ENCODE measurements around the gene RAB43. TPM values are rescaled to one million over a fixed set of nuclear protein-coding genes. Genes with fewer than 3 reads are reported as not detected.

Gene RAB43
- polyA plus RNA-seq, 1 of the 3 experiments (the other 2 are of a cell fraction): 9.5 TPM

DNA sequence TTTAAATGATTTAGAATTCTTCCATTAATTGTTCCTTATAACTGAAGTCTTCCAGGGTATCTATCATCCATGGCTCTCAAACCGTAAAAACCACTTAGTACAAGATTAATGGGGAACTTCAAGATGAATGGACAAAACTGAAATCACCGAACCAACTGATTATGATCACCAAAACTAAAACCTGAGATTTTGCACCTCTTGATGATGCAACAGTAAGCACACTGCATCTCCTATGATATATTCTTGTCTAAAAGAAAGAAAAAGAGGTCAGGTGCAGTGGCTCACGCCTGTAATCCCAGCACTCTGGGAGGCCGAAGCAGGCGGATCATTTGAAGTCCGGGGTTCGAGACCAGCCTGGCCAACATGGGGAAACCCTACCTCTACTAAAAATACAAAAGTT, 42.9 kb upstream of the RAB43 start:
- TF ChIP-seq, protein P1, sequence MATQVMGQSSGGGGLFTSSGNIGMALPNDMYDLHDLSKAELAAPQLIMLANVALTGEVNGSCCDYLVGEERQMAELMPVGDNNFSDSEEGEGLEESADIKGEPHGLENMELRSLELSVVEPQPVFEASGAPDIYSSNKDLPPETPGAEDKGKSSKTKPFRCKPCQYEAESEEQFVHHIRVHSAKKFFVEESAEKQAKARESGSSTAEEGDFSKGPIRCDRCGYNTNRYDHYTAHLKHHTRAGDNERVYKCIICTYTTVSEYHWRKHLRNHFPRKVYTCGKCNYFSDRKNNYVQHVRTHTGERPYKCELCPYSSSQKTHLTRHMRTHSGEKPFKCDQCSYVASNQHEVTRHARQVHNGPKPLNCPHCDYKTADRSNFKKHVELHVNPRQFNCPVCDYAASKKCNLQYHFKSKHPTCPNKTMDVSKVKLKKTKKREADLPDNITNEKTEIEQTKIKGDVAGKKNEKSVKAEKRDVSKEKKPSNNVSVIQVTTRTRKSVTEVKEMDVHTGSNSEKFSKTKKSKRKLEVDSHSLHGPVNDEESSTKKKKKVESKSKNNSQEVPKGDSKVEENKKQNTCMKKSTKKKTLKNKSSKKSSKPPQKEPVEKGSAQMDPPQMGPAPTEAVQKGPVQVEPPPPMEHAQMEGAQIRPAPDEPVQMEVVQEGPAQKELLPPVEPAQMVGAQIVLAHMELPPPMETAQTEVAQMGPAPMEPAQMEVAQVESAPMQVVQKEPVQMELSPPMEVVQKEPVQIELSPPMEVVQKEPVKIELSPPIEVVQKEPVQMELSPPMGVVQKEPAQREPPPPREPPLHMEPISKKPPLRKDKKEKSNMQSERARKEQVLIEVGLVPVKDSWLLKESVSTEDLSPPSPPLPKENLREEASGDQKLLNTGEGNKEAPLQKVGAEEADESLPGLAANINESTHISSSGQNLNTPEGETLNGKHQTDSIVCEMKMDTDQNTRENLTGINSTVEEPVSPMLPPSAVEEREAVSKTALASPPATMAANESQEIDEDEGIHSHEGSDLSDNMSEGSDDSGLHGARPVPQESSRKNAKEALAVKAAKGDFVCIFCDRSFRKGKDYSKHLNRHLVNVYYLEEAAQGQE (IDR thresholded peaks at IDR 0.05; ENCODE audit: low read depth, low read length): no peak
- TF ChIP-seq RFX5 (IDR thresholded peaks at IDR 0.05; ENCODE audit: low read length) (no peak), MEF2A (IDR thresholded peaks at IDR 0.05; ENCODE audit: borderline replicate concordance, low read depth) (no peak), POLR2AphosphoS5 (IDR thresholded peaks at IDR 0.05; ENCODE audit: low read depth, low read length) (no peak), YY1 (IDR thresholded peaks at IDR 0.05; ENCODE audit: low read depth) (no peak), FOXM1 (IDR thresholded peaks at IDR 0.05; ENCODE audit: low read depth) (no peak)
- ChIA-PET CTCF (interaction anchor here (4.0 kb wide), 1 partner anchor 194 kb away, joined by 28 read pairs; no protein-coding TSS in a partner anchor), POLR2A (no interaction called here)
- Histone ChIP-seq H3K9me2 (no peaks in the 10 kb centered on the region), H3F3A (replicated peaks; ENCODE audit: insufficient read depth) (peaks cover 66% of the 10 kb centered on the region), H3K27ac (ENCODE audit: low read depth in 2 of 2, low read length in 1 of 2) (no peak overlapping the region), H3K4me1 (ENCODE audit: control insufficient read depth in 1 of 2, insufficient read depth in 2 of 2, low read depth in 1 of 2, low read length in 1 of 2) (peaks cover 0 to 13% of the 10 kb centered on the region in 2 experiments; a peak in 2 of 4 replicates), H2AFZ (ENCODE audit: low read depth) (no peak overlapping the region), H3K9me3 (no peaks in the 10 kb centered on the region), H3K9ac (no peak overlapping the region), H3K79me2 (ENCODE audit: insufficient read depth) (peaks cover 36% of the 10 kb centered on the region), H3K4me3 (ENCODE audit: low read depth in 2 of 2, low read length in 1 of 2) (no peak overlapping the region), H3K36me3 (replicated peaks in 1 of 2; ENCODE audit: control insufficient read depth in 1 of 2, insufficient read depth in 2 of 2, low read length in 1 of 2) (peaks cover 20 to 34% of the 10 kb centered on the region in 2 experiments), H3K4me2 (no peak overlapping the region), H4K20me1 (ENCODE audit: insufficient read depth) (no peaks in the 10 kb centered on the region), H3K27me3 (ENCODE audit: insufficient read depth) (no peaks in the 10 kb centered on the region)
- 95% methylated on average over 7 of the region's 7 CpGs for WGBS (ENCODE audit: low lambda C conversion rate)
- DNase-seq: no peak

DNA sequence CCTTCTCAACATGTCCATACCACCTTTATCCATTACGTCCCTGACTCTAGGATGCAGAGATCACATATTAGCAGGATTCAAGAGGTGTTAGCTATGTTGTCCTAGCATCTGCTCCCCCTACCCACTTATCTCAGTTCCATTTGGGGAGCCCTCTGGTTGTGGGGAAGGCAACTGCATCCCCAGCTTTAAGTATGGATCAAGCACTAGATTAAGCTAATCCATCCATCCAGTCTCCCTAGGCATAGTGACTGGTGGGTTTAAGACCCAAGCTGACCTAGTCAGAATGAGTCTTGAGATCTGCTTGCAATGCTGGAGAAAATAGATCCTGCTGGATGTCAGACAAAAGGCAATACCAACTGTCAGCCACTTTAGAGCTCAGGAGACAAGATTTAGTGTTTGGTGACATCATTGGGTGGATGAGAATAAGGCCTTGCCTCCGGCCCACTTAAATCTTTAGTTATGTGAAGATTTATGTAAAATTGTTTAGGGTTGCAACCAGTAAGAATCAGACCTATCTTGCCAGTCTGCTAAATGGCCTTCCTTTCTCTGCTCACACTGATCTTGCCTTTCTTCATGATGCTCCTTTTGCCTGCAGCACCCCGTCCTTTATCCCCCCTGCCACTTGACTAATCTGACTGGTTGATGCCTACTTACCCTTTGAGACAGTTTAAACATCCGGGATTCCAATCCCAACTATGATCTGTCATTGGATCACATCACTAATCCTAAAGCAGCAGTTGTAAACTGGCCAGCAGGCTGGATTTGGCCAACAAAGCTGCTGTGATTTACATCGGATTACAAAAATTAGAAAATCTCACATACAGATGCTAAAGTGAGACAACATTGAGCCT, 41.4 kb upstream of the RAB43 start:
- peak overlapping the region; percentile 85; the same call in 1 of the 2 replicates for H3K4me2 ChIP-seq
- WGBS (ENCODE audit: low lambda C conversion rate): 76% methylated on average over 5 of the region's 5 CpGs

More for the DNA sequence above, 41.4 kb upstream of the RAB43 start:
- no peaks in the 10 kb centered on the region for H4K20me1 ChIP-seq (ENCODE audit: insufficient read depth)
- H3K27ac ChIP-seq (ENCODE audit: low read depth in 2 of 2, low read length in 1 of 2): peak overlapping the region; percentile 99 to 100; a peak in 2 of 4 replicates
- POLR2A ChIA-PET: interaction anchor here (1.1 kb wide), 1 partner anchor 153 kb away, joined by 3 read pairs; a partner anchor contains a TSS
- peaks cover 58% of the 10 kb centered on the region for H3F3A ChIP-seq (replicated peaks; ENCODE audit: insufficient read depth)
- H3K9me2 ChIP-seq: no peaks in the 10 kb centered on the region
- H3K79me2 ChIP-seq (ENCODE audit: insufficient read depth): peaks cover 40% of the 10 kb centered on the region
- peaks cover 18 to 28% of the 10 kb centered on the region in 2 experiments for H3K36me3 ChIP-seq (replicated peaks in 1 of 2; ENCODE audit: control insufficient read depth in 1 of 2, insufficient read depth in 2 of 2, low read length in 1 of 2)
- peak; percentile 32 for DNase-seq
- H3K4me1 ChIP-seq (ENCODE audit: control insufficient read depth in 1 of 2, insufficient read depth in 2 of 2, low read depth in 1 of 2, low read length in 1 of 2): peaks cover 0 to 15% of the 10 kb centered on the region in 2 experiments; a peak in 2 of 4 replicates
- H3K9me3 ChIP-seq: no peaks in the 10 kb centered on the region
- no peak overlapping the region; the same call in 1 of the 2 replicates for H3K9ac ChIP-seq
- no peaks in the 10 kb centered on the region for H3K27me3 ChIP-seq (ENCODE audit: insufficient read depth)
- CTCF ChIA-PET: interaction anchor here (0.7 to 4.0 kb wide), 10 partner anchors 8 to 193 kb away, joined by 3 to 28 read pairs (median 4); no protein-coding TSS in a partner anchor
- H3K4me3 ChIP-seq (ENCODE audit: low read depth in 2 of 2, low read length in 1 of 2): peak overlapping the region in 1 of 2 experiments; percentile 74; a peak in 1 of 4 replicates
- no peak for TF ChIP-seq EZH2phosphoT487 (IDR thresholded peaks at IDR 0.05; ENCODE audit: borderline replicate concordance, low read depth)
- no peak for TF ChIP-seq RFX5 (IDR thresholded peaks at IDR 0.05; ENCODE audit: low read length)
- TF ChIP-seq JUND (IDR thresholded peaks at IDR 0.05): no peak
- no peak for TF ChIP-seq ELF1 (IDR thresholded peaks at IDR 0.05)
- TF ChIP-seq POLR2AphosphoS5 (IDR thresholded peaks at IDR 0.05; ENCODE audit: low read depth, low read length): peak; percentile 32; the same call in 1 of the 2 replicates
- no peak for TF ChIP-seq TAF1 (IDR thresholded peaks at IDR 0.05; ENCODE audit: borderline replicate concordance, low read depth, low read length)
- TF ChIP-seq TCF12 (IDR thresholded peaks at IDR 0.05): no peak
- TF ChIP-seq, protein P2, sequence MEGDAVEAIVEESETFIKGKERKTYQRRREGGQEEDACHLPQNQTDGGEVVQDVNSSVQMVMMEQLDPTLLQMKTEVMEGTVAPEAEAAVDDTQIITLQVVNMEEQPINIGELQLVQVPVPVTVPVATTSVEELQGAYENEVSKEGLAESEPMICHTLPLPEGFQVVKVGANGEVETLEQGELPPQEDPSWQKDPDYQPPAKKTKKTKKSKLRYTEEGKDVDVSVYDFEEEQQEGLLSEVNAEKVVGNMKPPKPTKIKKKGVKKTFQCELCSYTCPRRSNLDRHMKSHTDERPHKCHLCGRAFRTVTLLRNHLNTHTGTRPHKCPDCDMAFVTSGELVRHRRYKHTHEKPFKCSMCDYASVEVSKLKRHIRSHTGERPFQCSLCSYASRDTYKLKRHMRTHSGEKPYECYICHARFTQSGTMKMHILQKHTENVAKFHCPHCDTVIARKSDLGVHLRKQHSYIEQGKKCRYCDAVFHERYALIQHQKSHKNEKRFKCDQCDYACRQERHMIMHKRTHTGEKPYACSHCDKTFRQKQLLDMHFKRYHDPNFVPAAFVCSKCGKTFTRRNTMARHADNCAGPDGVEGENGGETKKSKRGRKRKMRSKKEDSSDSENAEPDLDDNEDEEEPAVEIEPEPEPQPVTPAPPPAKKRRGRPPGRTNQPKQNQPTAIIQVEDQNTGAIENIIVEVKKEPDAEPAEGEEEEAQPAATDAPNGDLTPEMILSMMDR (IDR thresholded peaks at IDR 0.05): peak; percentile 30
- no peak for TF ChIP-seq NFIC (IDR thresholded peaks at IDR 0.05; ENCODE audit: borderline replicate concordance)
- H2AFZ ChIP-seq (ENCODE audit: low read depth): no peak overlapping the region
